Keratinocyte (primary cell): ENCODE measurements around the gene ZNF142. TPM values are rescaled to one million over a fixed set of nuclear protein-coding genes. Genes with fewer than 3 reads are reported as not detected.

ENCODE experiments used
- DNase-seq: peaks from one replicate; pipeline ENCODE4 v3.0.0-alpha.2; 2011; ENCODE audit warnings: low read depth, missing footprints, low spot score
- FAIRE-seq: peaks from 2 replicates; lab custom pipeline; 2011; peaks lifted over from hg19 to GRCh38; lab: Jason Lieb, UNC
- H2AFZ ChIP-seq: 2 replicates; pipeline ENCODE4 v1.6.0; 2012; ENCODE audit warnings: low read length, control low read depth, inconsistent platforms; ENCODE audit not compliant: control insufficient read depth
- H3K27ac ChIP-seq: 2 replicates; pipeline ENCODE4 v1.5.1; 2011; ENCODE audit warnings: low read length; ENCODE audit not compliant: control insufficient read depth, insufficient read depth
- H3K27me3 ChIP-seq: 3 replicates; pipeline ENCODE4 v1.6.0; 2011; ENCODE audit warnings: low read length; ENCODE audit not compliant: control insufficient read depth, insufficient read depth; ENCODE audit errors: extremely low read depth
- H3K36me3 ChIP-seq, 2 experiments: 2 replicates in 1 of 2; 3 replicates in 1 of 2; pipeline ENCODE4 v1.5.1; 2011; ENCODE audit warnings: low read length in 2 of 2, mild to moderate bottlenecking in 1 of 2; ENCODE audit not compliant: control insufficient read depth in 2 of 2, insufficient read depth in 2 of 2; ENCODE audit errors: extremely low read depth in 1 of 2
- H3K4me1 ChIP-seq: 3 replicates; pipeline ENCODE4 v1.5.1; 2011; ENCODE audit warnings: low read length; ENCODE audit not compliant: control insufficient read depth, insufficient read depth; ENCODE audit errors: extremely low read depth
- H3K4me2 ChIP-seq: 3 replicates; pipeline ENCODE4 v1.6.0; 2011; ENCODE audit warnings: low read depth, low read length; ENCODE audit not compliant: control insufficient read depth, insufficient read depth; ENCODE audit errors: extremely low read depth
- H3K4me3 ChIP-seq, 3 experiments: fragments of 200-600 bp in 1 of 3; sonication (generic) in 1 of 3; 2 replicates in 2 of 3; 3 replicates in 1 of 3; pipeline ENCODE4 v1.5.1; 2011 to 2016; ENCODE audit warnings: low read length in 3 of 3, mild to moderate bottlenecking in 3 of 3, control low read depth in 2 of 3, inconsistent platforms in 1 of 3, low read depth in 1 of 3, mixed read lengths in 1 of 3, mixed run types in 1 of 3, moderate library complexity in 1 of 3; ENCODE audit not compliant: control insufficient read depth in 2 of 3, insufficient read depth in 2 of 3; ENCODE audit errors: extremely low read depth in 1 of 3
- H3K79me2 ChIP-seq: 2 replicates; pipeline ENCODE4 v1.6.0; 2012; ENCODE audit warnings: low read length; ENCODE audit not compliant: control insufficient read depth, insufficient read depth
- H3K9ac ChIP-seq: 3 replicates; pipeline ENCODE4 v1.6.0; 2011; ENCODE audit warnings: low read length; ENCODE audit not compliant: control insufficient read depth, insufficient read depth; ENCODE audit errors: extremely low read depth
- H3K9me1 ChIP-seq: 3 replicates; pipeline ENCODE4 v1.6.0; 2011; ENCODE audit warnings: low read length; ENCODE audit not compliant: control insufficient read depth, insufficient read depth; ENCODE audit errors: extremely low read depth
- H3K9me3 ChIP-seq: 2 replicates; pipeline ENCODE4 v1.5.1; 2012; ENCODE audit warnings: low read depth, low read length; ENCODE audit not compliant: control insufficient read depth
- H4K20me1 ChIP-seq: 3 replicates; pipeline ENCODE4 v1.6.0; 2011; ENCODE audit warnings: low read length; ENCODE audit not compliant: control insufficient read depth, insufficient read depth; ENCODE audit errors: extremely low read depth
- CTCF ChIP-seq, 3 experiments: IDR thresholded peaks in 1 of 3; conservative IDR thresholded peaks in 1 of 3; optimal IDR thresholded peaks in 1 of 3; 2 replicates in 2 of 3; 3 replicates in 1 of 3; pipeline versions ENCODE3 to v1.5.1; 2011; ENCODE audit warnings: low read length in 3 of 3, mild to moderate bottlenecking in 3 of 3, moderate library complexity in 2 of 3, control low read depth in 1 of 3, inconsistent platforms in 1 of 3; ENCODE audit not compliant: insufficient read depth in 2 of 3; ENCODE audit errors: extremely low read depth in 1 of 3
- EZH2 ChIP-seq: IDR thresholded peaks from one replicate; pipeline ENCODE4 v1.6.1; 2012; ENCODE audit warnings: inconsistent platforms, mild to moderate bottlenecking, low read length, moderate library complexity
- dilution Hi-C: fragments of 300-500 bp; cut with MboI; formaldehyde crosslinking; loops from one replicate; pipeline ENCODE4 v1.7.0; 2020; ENCODE audit warnings: low sequenced_read_pairs; ENCODE audit not compliant: extremely low pct_ligation_motif_present
- polyA plus RNA-seq, 5 experiments: library from polyadenylated mRNA; depleted of rRNA in 3 of 5; stranded (reverse) in 3 of 5; stranded (forward) in 1 of 5; unstranded in 1 of 5; fragments of >200 nt; gene quantifications; 1 replicate in 1 of 5; 2 replicates in 3 of 5; 3 replicates in 1 of 5; pipeline versions ENCODE4 v1.2.1 to v1.2.3, GENCODE V29; 2011 to 2012; ENCODE audit warnings: missing spikeins in 2 of 5, low read depth in 1 of 5, low replicate concordance in 1 of 5

ZNF142 gene
- polyA plus RNA-seq, 1 donor (not counting 4 experiments of a cell fraction or from before 2014, with no cell fraction given) = 4.5 TPM

GRCh38 chr2:218703341-218703740, 43.9 kb upstream of the ZNF142 start:
- no peak for FAIRE-seq
- no peaks in the 10 kb centered on the region for H3K4me1 ChIP-seq
- H3K27ac ChIP-seq = no peak overlapping the region
- H2AFZ ChIP-seq = no peak overlapping the region
- dilution Hi-C loops = no loop called here
- H3K4me3 ChIP-seq = no peak overlapping the region
- no peak for DNase-seq
- H3K36me3 ChIP-seq = peaks cover 3 to 4% of the 10 kb centered on the region in 2 experiments
- no peak overlapping the region for H3K4me2 ChIP-seq
- no peaks in the 10 kb centered on the region for H3K79me2 ChIP-seq
- no peak for TF ChIP-seq CTCF (optimal IDR thresholded peaks at IDR 0.05 in 1 of 3, IDR thresholded peaks at IDR 0.05 in 1 of 3, conservative IDR thresholded peaks at IDR 0.05 in 1 of 3; ENCODE audit: extremely low read depth in 1 of 3, insufficient read depth in 2 of 3, low read length in 3 of 3)
- no peak for TF ChIP-seq EZH2
- no peak overlapping the region for H3K9ac ChIP-seq
- no peaks in the 10 kb centered on the region for H3K27me3 ChIP-seq
- no peaks in the 10 kb centered on the region for H4K20me1 ChIP-seq
- H3K9me1 ChIP-seq = no peaks in the 10 kb centered on the region
- no peaks in the 10 kb centered on the region for H3K9me3 ChIP-seq

- H4K20me1 ChIP-seq = no peaks in the 10 kb centered on the region
- H3K4me2 ChIP-seq = no peak overlapping the region
- no peaks in the 10 kb centered on the region for H3K9me1 ChIP-seq
- H3K4me1 ChIP-seq = no peaks in the 10 kb centered on the region
- no peak overlapping the region for H3K9ac ChIP-seq
- dilution Hi-C loops = no loop called here
- peaks cover 4 to 5% of the 10 kb centered on the region in 2 experiments for H3K36me3 ChIP-seq
- DNase-seq (no peak), FAIRE-seq (no peak)
- no peak overlapping the region for H3K4me3 ChIP-seq
- H3K27ac ChIP-seq = no peak overlapping the region
- no peak overlapping the region for H2AFZ ChIP-seq
- H3K9me3 ChIP-seq = no peaks in the 10 kb centered on the region
- TF ChIP-seq EZH2 = no peak
- TF ChIP-seq CTCF (optimal IDR thresholded peaks at IDR 0.05 in 1 of 3, IDR thresholded peaks at IDR 0.05 in 1 of 3, conservative IDR thresholded peaks at IDR 0.05 in 1 of 3; ENCODE audit: extremely low read depth in 1 of 3, insufficient read depth in 2 of 3, low read length in 3 of 3) = no peak
- H3K27me3 ChIP-seq = no peaks in the 10 kb centered on the region
- no peaks in the 10 kb centered on the region for H3K79me2 ChIP-seq
Measured at GRCh38 chr2:218701806-218702205, 42.4 kb upstream of the ZNF142 start.
